SK-N-SH treated with all-trans-retinoic acid at 6 μM for 48 hours (cell line): ENCODE measurements around the gene MAN1A2.

Source experiments
- GLIS3 ChIP-seq: fragments of 250-450 bp; sonication (Bioruptor Pico); IDR thresholded peaks from 2 replicates; pipeline ENCODE4 v1.5.0; 2020; ENCODE audit warnings: mild to moderate bottlenecking, moderate library complexity
- PPARA ChIP-seq: fragments of 250-450 bp; sonication (Bioruptor Pico); IDR thresholded peaks from 2 replicates; pipeline ENCODE4 v1.5.0; 2020; ENCODE audit warnings: mild to moderate bottlenecking, borderline replicate concordance
- RARB ChIP-seq: fragments of 250-450 bp; sonication (Bioruptor Pico); IDR thresholded peaks from 2 replicates; pipeline ENCODE4 v1.8.0; 2021; ENCODE audit warnings: mild to moderate bottlenecking, moderate library complexity
- ZC3H10 ChIP-seq: fragments of 250-450 bp; sonication (Bioruptor Pico); IDR thresholded peaks from 2 replicates; pipeline ENCODE4 v1.5.1; 2021; ENCODE audit warnings: mild to moderate bottlenecking, moderate library complexity
- ZFP30 ChIP-seq: fragments of 450-650 bp; formaldehyde crosslinking; IDR thresholded peaks from 2 replicates; pipeline ENCODE4 v1.5.0; 2022; ENCODE audit warnings: mild to moderate bottlenecking, moderate library complexity

DNA sequence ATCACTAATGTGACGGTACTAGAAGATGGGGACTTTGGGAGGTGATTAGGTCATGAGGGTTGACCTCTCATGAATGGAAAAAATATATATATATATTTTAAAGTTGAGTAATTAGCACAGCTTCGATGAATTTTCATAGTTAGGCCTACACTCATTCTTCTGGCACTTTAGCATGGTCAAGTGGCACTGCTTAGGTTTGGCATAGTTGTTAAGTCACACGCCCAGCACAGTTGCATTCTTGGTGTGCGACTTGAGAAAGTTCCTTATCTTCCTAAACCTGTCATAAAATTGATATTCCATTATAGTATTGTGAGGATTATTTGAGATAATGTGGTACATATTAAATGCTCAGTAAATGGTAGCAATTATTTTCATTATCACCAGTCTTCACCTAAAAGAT, 47.7 kb downstream of the MAN1A2 start:
- TF ChIP-seq ZFP30 (CRISPR knock-in tag) (no peak), ZC3H10 (CRISPR knock-in tag) (no peak), RARB (no peak), PPARA (CRISPR knock-in tag) (no peak), GLIS3 (no peak)
